Left ventricle myocardium inferior (tissue), 1 donor: ENCODE measurements around the gene RRAGB. TPM values are rescaled to one million over a fixed set of nuclear protein-coding genes. Genes with fewer than 3 reads are reported as not detected.

Experiments used
- DNase-seq: peaks from one replicate; pipeline ENCODE4 v3.0.0-alpha.2; 2020
- H3K27ac ChIP-seq: fragments of 200-600 bp; replicated peaks from 2 replicates; pipeline ENCODE4 v1.8.0; 2021
- H3K27me3 ChIP-seq: fragments of 200-600 bp; 2 replicates; pipeline ENCODE4 v1.8.0; 2021; ENCODE audit warnings: low read depth
- H3K36me3 ChIP-seq: fragments of 200-600 bp; 2 replicates; pipeline ENCODE4 v1.8.0; 2021
- H3K4me1 ChIP-seq: fragments of 200-600 bp; 2 replicates; pipeline ENCODE4 v1.8.0; 2021
- H3K4me3 ChIP-seq: fragments of 200-600 bp; 2 replicates; pipeline ENCODE4 v1.8.0; 2021; ENCODE audit warnings: mild to moderate bottlenecking, moderate library complexity
- H3K9me3 ChIP-seq: fragments of 200-600 bp; replicated peaks from 2 replicates; pipeline ENCODE4 v1.8.0; 2021
- CTCF ChIP-seq: fragments of 200-600 bp; IDR thresholded peaks from 2 replicates; pipeline ENCODE4 v1.8.0; 2021; ENCODE audit warnings: antibody characterized with exemption, mild to moderate bottlenecking, borderline replicate concordance
- intact Hi-C: fragments of 100-400 bp; cut with micrococcal nuclease; formaldehyde crosslinking; loops from one replicate; pipeline ENCODE4 v1.11.0; 2022
- total RNA-seq: library from RNA; stranded (reverse); fragmentation: NEBNext Ultra II Directional; extraction: Animal tissue kit (Norgen Biotek cat#: 25700); gene quantifications from one replicate; pipeline ENCODE4 v1.2.1, GENCODE V29; 2021
- donor health status: DM: no; HTN: yes; CAD: no; lungs with severe emphysema.

RRAGB gene
- total RNA-seq, 1 donor from 2014 or later, result 11.1 TPM

DNA sequence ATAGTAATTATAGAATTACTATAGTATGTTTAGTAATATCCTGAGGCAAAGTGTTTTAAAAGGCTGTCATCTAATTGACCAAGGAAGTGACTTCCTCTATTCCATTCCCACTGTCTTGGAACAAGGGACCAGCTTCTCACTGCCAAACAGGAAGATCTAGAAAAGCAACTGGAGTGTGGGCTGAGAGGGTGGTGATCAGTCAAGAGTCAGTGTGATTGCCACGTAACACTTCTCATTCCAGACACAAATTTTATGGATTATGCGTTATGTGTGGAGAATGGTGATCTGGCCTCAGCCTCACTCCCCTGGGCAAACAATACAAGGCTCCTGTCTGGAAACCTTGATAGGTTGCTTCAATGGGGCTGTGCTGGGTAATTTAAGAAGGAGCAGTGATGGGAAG lies 60.0 kb downstream of the RRAGB start:
- H3K4me1 ChIP-seq, result no peaks in the 10 kb centered on the region
- no peak overlapping the region for H3K27ac ChIP-seq
- no peak for DNase-seq
- no peaks in the 10 kb centered on the region for H3K9me3 ChIP-seq
- H3K27me3 ChIP-seq, result no peaks in the 10 kb centered on the region
- intact Hi-C loops, result no loop called here
- H3K4me3 ChIP-seq, result no peak overlapping the region
- peaks cover 3% of the 10 kb centered on the region for H3K36me3 ChIP-seq
- no peak for TF ChIP-seq CTCF

DNA sequence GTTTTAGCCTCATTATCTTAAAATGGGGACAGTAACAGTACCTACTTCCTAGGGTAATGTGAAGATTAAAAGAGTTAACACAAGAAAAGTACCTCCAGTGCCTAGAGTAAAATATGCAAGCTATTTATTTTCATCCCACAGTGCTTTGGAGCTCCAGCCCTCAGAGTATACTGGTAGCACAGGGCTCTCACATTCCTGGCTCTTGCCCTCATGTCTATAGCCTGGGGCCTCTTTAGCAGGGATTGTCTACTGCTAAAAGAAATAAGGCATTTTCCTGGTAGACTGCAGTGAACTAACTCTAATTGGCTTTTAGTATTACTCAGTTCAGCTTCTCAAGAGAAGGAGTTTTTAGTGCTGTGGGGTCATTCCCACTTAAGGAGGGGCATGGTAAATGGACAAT lies 60.8 kb downstream of the RRAGB start:
- Histone ChIP-seq H3K27ac (no peak overlapping the region), H3K9me3 (no peaks in the 10 kb centered on the region), H3K27me3 (no peaks in the 10 kb centered on the region), H3K36me3 (peaks cover 3% of the 10 kb centered on the region), H3K4me1 (no peaks in the 10 kb centered on the region), H3K4me3 (no peak overlapping the region)
- TF ChIP-seq CTCF, result no peak
- no peak for DNase-seq
- intact Hi-C loops, result no loop called here

GRCh38 chrX:55783723-55784122 lies 66.2 kb downstream of the RRAGB start:
- Histone ChIP-seq H3K9me3 (no peaks in the 10 kb centered on the region), H3K36me3 (no peaks in the 10 kb centered on the region), H3K27ac (no peak overlapping the region), H3K27me3 (no peaks in the 10 kb centered on the region), H3K4me1 (no peaks in the 10 kb centered on the region), H3K4me3 (no peak overlapping the region)
- TF ChIP-seq CTCF, result no peak
- no peak for DNase-seq
- intact Hi-C loops, result no loop called here

- no peak for DNase-seq
- intact Hi-C loops, result no loop called here
- no peaks in the 10 kb centered on the region for H3K9me3 ChIP-seq
- H3K4me3 ChIP-seq, result no peak overlapping the region
- H3K36me3 ChIP-seq, result no peaks in the 10 kb centered on the region
- no peaks in the 10 kb centered on the region for H3K27me3 ChIP-seq
- no peak overlapping the region for H3K27ac ChIP-seq
- no peaks in the 10 kb centered on the region for H3K4me1 ChIP-seq
- no peak for TF ChIP-seq CTCF
Measured at GRCh38 chrX:55787063-55787462, 69.5 kb downstream of the RRAGB start.

DNA sequence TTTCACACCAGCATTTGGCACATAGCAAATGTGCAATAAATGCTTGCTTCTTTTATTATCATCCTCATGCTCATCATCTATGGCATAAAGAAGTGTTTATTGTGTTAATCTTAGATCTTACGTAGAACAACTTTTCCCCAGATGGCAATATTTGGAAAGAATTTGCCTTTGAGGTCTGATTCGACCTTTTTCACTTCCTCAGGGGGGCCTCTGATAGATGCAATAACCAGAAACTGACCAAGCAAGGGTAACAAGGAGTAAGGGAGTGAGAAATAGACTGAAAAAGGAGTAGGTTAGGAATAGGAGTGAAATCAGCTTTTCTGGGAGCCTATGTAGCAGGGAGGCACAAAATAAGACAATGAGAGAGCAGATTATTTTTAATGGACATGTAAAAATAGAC lies 70.2 kb downstream of the RRAGB start:
- intact Hi-C loops, result no loop called here
- H3K27me3 ChIP-seq, result no peaks in the 10 kb centered on the region
- H3K36me3 ChIP-seq, result no peaks in the 10 kb centered on the region
- no peak overlapping the region for H3K4me3 ChIP-seq
- no peak for DNase-seq
- H3K9me3 ChIP-seq, result no peaks in the 10 kb centered on the region
- no peak overlapping the region for H3K27ac ChIP-seq
- no peaks in the 10 kb centered on the region for H3K4me1 ChIP-seq
- TF ChIP-seq CTCF, result no peak

DNA sequence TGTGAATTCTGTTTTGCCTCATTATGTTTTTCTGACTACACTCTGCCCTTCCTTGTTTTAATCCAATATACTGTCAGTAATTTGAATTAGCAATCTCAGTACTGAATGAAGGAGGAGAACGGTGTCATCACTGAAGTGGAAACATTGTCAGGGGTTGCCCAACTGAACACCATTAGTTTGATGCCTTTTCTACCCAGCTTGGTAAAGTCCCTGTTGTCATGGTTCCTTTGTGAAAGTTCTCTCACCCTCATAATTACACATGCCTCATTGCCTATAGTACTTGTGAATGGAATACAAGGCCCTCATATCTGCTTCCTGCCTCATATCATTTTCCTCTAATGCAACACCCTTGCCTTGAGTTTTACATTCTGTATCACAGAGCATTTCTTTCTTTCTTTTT lies 76.9 kb downstream of the RRAGB start:
- intact Hi-C loops, result no loop called here
- no peak overlapping the region for H3K4me3 ChIP-seq
- TF ChIP-seq CTCF, result no peak
- DNase-seq, result no peak
- no peaks in the 10 kb centered on the region for H3K9me3 ChIP-seq
- no peaks in the 10 kb centered on the region for H3K4me1 ChIP-seq
- H3K27ac ChIP-seq, result no peak overlapping the region
- no peaks in the 10 kb centered on the region for H3K27me3 ChIP-seq
- H3K36me3 ChIP-seq, result no peaks in the 10 kb centered on the region
